K562 (cell line): ENCODE data around the gene PPP1R12B.
"Not testable (repeated sequence)": the region's sequence is repeated elsewhere in the genome, so short reads cannot be mapped to it uniquely, and the experiment has no call there.

Experiments
- MXI1 ChIP-seq: IDR thresholded peaks from 2 replicates; pipeline ENCODE4 v1.6.1; 2011; ENCODE audit warnings: low read depth, mild to moderate bottlenecking, improper control_type of control experiment, low read length
- TF ChIP-seq, protein P1 (sequence below): fragments of 200-800 bp; sonication (Bioruptor generic); IDR thresholded peaks from 2 replicates; pipeline ENCODE4 v1.6.1; 2016; ENCODE audit warnings: missing genetic modification characterization, missing compliant biosample characterization

DNA sequence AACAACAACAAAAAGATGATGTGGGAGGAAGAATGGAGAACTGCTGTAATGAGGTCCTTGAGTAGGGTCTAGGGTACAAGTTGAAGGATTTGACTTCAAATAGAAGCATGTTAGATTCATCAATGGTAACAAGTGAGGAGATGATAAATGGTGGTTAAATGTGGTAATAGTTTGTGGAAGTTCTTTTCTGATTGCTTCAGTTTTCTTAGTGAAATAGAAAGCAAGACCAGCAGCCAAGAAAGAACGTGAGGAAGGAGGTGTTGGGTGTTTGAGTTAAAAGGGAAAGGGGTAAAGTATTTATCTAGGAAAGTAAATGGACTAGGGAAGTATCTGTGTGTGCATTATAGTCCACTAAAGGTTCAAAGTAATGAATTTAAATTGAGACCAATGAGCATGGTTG, 177.6 kb downstream of the PPP1R12B start:
- TF ChIP-seq, protein P1, sequence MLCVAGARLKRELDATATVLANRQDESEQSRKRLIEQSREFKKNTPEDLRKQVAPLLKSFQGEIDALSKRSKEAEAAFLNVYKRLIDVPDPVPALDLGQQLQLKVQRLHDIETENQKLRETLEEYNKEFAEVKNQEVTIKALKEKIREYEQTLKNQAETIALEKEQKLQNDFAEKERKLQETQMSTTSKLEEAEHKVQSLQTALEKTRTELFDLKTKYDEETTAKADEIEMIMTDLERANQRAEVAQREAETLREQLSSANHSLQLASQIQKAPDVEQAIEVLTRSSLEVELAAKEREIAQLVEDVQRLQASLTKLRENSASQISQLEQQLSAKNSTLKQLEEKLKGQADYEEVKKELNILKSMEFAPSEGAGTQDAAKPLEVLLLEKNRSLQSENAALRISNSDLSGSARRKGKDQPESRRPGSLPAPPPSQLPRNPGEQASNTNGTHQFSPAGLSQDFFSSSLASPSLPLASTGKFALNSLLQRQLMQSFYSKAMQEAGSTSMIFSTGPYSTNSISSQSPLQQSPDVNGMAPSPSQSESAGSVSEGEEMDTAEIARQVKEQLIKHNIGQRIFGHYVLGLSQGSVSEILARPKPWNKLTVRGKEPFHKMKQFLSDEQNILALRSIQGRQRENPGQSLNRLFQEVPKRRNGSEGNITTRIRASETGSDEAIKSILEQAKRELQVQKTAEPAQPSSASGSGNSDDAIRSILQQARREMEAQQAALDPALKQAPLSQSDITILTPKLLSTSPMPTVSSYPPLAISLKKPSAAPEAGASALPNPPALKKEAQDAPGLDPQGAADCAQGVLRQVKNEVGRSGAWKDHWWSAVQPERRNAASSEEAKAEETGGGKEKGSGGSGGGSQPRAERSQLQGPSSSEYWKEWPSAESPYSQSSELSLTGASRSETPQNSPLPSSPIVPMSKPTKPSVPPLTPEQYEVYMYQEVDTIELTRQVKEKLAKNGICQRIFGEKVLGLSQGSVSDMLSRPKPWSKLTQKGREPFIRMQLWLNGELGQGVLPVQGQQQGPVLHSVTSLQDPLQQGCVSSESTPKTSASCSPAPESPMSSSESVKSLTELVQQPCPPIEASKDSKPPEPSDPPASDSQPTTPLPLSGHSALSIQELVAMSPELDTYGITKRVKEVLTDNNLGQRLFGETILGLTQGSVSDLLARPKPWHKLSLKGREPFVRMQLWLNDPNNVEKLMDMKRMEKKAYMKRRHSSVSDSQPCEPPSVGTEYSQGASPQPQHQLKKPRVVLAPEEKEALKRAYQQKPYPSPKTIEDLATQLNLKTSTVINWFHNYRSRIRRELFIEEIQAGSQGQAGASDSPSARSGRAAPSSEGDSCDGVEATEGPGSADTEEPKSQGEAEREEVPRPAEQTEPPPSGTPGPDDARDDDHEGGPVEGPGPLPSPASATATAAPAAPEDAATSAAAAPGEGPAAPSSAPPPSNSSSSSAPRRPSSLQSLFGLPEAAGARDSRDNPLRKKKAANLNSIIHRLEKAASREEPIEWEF (CRISPR knock-in tag): not testable (repeated sequence)
- not testable (repeated sequence) for TF ChIP-seq MXI1
